ENCODE results near the gene ZNF93. TPM values are rescaled to one million over a fixed set of nuclear protein-coding genes. Genes with fewer than 3 reads are reported as not detected.

The ZNF93 gene
- total and polyA plus RNA-seq, 2 of the 13 experiments (the other 11 are each of a cell fraction or from before 2014, with no cell fraction given) = 0.49 to 0.66 TPM

GRCh38 chr19:19865750-19866610 is 34.8 kb upstream of the ZNF93 start, which contains the start of gene ZNF253 (continued):
- no peak for TF ChIP-seq E2F2 (CRISPR knock-in tag; IDR thresholded peaks at IDR 0.05; ENCODE audit: borderline replicate concordance)
- TF ChIP-seq ZNF329 (CRISPR knock-in tag; IDR thresholded peaks at IDR 0.05; ENCODE audit: low read depth) = 0 out of 2 replicates have a peak, but pooled peaks have one; percentile 63
- no peak for TF ChIP-seq SALL2 (CRISPR knock-in tag; IDR thresholded peaks at IDR 0.05)
- TF ChIP-seq ZNF512 (CRISPR knock-in tag; IDR thresholded peaks at IDR 0.05) = no peak
- TF ChIP-seq ZNF644 (CRISPR knock-in tag; IDR thresholded peaks at IDR 0.05; ENCODE audit: low read depth) = no peak
- no peak for TF ChIP-seq NCOA2 (CRISPR knock-in tag; IDR thresholded peaks at IDR 0.05)
- TF ChIP-seq NBN (conservative IDR thresholded peaks at IDR 0.05) = no peak
- TF ChIP-seq NFIB (CRISPR knock-in tag; IDR thresholded peaks at IDR 0.05; ENCODE audit: borderline replicate concordance) = no peak
- no peak for TF ChIP-seq ZSCAN25 (CRISPR knock-in tag; IDR thresholded peaks at IDR 0.05)
- TF ChIP-seq HMGXB4 (CRISPR knock-in tag; IDR thresholded peaks at IDR 0.05; ENCODE audit: borderline replicate concordance in 1 of 2, low read depth in 1 of 2) = peak; percentile 47 to 77; a peak in 2 of 4 replicates
- TF ChIP-seq SNAPC4 (CRISPR knock-in tag; IDR thresholded peaks at IDR 0.05) = no peak
- TF ChIP-seq ZBTB3 (CRISPR knock-in tag; IDR thresholded peaks at IDR 0.05; ENCODE audit: borderline replicate concordance, low read depth) = no peak
- peak; percentile 21; the same call in 1 of the 2 replicates for TF ChIP-seq ZNF232 (CRISPR knock-in tag; IDR thresholded peaks at IDR 0.05; ENCODE audit: borderline replicate concordance)
- no peak for TF ChIP-seq ZNF879 (CRISPR knock-in tag; IDR thresholded peaks at IDR 0.05)
- TF ChIP-seq RFX1 (IDR thresholded peaks at IDR 0.05) = no peak
- 0 out of 2 replicates have a peak, but pooled peaks have one; percentile 47 for TF ChIP-seq ZNF557 (CRISPR knock-in tag; IDR thresholded peaks at IDR 0.05)
- TF ChIP-seq ETV6 (CRISPR knock-in tag; conservative IDR thresholded peaks at IDR 0.05) = 0 out of 2 replicates have a peak, but pooled peaks have one; percentile 25
- TF ChIP-seq KLF13 (CRISPR knock-in tag; IDR thresholded peaks at IDR 0.05) = no peak
- no peak for TF ChIP-seq MLLT10 (CRISPR knock-in tag; IDR thresholded peaks at IDR 0.05)
- TF ChIP-seq CBX1 (IDR thresholded peaks at IDR 0.05; ENCODE audit: low read depth) = peak; percentile 23

All from HepG2 (cell line).